Trophoblast cell (in vitro differentiated cells and primary cell): ENCODE measurements around the gene PIGV.
A peak's percentile ranks its signal among the peaks of the same experiment; 100 is the strongest.

ENCODE experiments used
- DNase-seq, 2 donors: peaks; one replicate each; pipeline ENCODE4 v3.0.0-alpha.2; 2016
- H2AFZ ChIP-seq: 2 replicates; pipeline ENCODE4 v1.6.1; 2013; ENCODE audit warnings: low read length, moderate library complexity, mild to moderate bottlenecking; ENCODE audit not compliant: insufficient read depth, poor library complexity
- H2AK5ac ChIP-seq: 2 replicates; pipeline ENCODE4 v1.6.1; 2013; ENCODE audit warnings: mild to moderate bottlenecking, low read length
- H2BK120ac ChIP-seq: 2 replicates; pipeline ENCODE4 v1.6.1; 2013; ENCODE audit warnings: low read length, mild to moderate bottlenecking, moderate library complexity; ENCODE audit not compliant: insufficient read depth, poor library complexity
- H2BK12ac ChIP-seq: 2 replicates; pipeline ENCODE4 v1.6.1; 2013; ENCODE audit warnings: mild to moderate bottlenecking, low read length, moderate library complexity
- H2BK5ac ChIP-seq: 2 replicates; pipeline ENCODE4 v1.6.1; 2013; ENCODE audit warnings: low read length, low read depth, moderate library complexity, mild to moderate bottlenecking; ENCODE audit not compliant: poor library complexity
- H3K14ac ChIP-seq: 2 replicates; pipeline ENCODE4 v1.6.1; 2013; ENCODE audit warnings: mild to moderate bottlenecking, low read length
- H3K18ac ChIP-seq: 2 replicates; pipeline ENCODE4 v1.6.1; 2013; ENCODE audit warnings: mild to moderate bottlenecking, low read length
- H3K23ac ChIP-seq: 2 replicates; pipeline ENCODE4 v1.6.1; 2013; ENCODE audit warnings: low read length
- H3K27ac ChIP-seq: 2 replicates; pipeline ENCODE4 v1.5.1; 2013; ENCODE audit warnings: low read depth, mild to moderate bottlenecking, inconsistent platforms, low read length, moderate library complexity
- H3K27me3 ChIP-seq: 2 replicates; pipeline ENCODE4 v1.6.1; 2013; ENCODE audit warnings: inconsistent platforms, mild to moderate bottlenecking, low read length, moderate library complexity; ENCODE audit not compliant: insufficient read depth
- H3K36me3 ChIP-seq, 2 experiments: 1 replicate in 1 of 2; 2 replicates in 1 of 2; pipeline ENCODE4 v1.6.1; 2013; ENCODE audit warnings: low read length in 2 of 2, mild to moderate bottlenecking in 2 of 2, moderate library complexity in 1 of 2; ENCODE audit not compliant: insufficient read depth in 2 of 2, control insufficient read depth in 1 of 2
- H3K4ac ChIP-seq: 2 replicates; pipeline ENCODE4 v1.6.1; 2013; ENCODE audit warnings: low read depth, mild to moderate bottlenecking, low read length, moderate library complexity
- H3K4me1 ChIP-seq, 2 experiments: 1 replicate in 1 of 2; 2 replicates in 1 of 2; pipeline ENCODE4 v1.6.1; 2013; ENCODE audit warnings: low read length in 2 of 2, mild to moderate bottlenecking in 2 of 2, moderate library complexity in 1 of 2; ENCODE audit not compliant: insufficient read depth in 2 of 2, control insufficient read depth in 1 of 2
- H3K4me2 ChIP-seq: 2 replicates; pipeline ENCODE4 v1.6.1; 2013; ENCODE audit warnings: inconsistent platforms, mild to moderate bottlenecking, low read length, moderate library complexity
- H3K4me3 ChIP-seq: 2 replicates; pipeline ENCODE4 v1.5.1; 2013; ENCODE audit warnings: mild to moderate bottlenecking, low read depth, low read length, inconsistent platforms
- H3K79me1 ChIP-seq: one replicate; pipeline ENCODE4 v1.6.1; 2013; ENCODE audit warnings: low read length
- H3K79me2 ChIP-seq: 2 replicates; pipeline ENCODE4 v1.6.1; 2013; ENCODE audit warnings: low read length, mild to moderate bottlenecking; ENCODE audit not compliant: control insufficient read depth, insufficient read depth, poor library complexity
- H3K9ac ChIP-seq: 2 replicates; pipeline ENCODE4 v1.6.1; 2013; ENCODE audit warnings: mild to moderate bottlenecking, low read length
- H3K9me3 ChIP-seq: 2 replicates; pipeline ENCODE4 v1.6.1; 2013; ENCODE audit warnings: low read depth, mild to moderate bottlenecking, control low read depth, inconsistent platforms, low read length; ENCODE audit not compliant: insufficient read depth
- H4K12ac ChIP-seq: 2 replicates; pipeline ENCODE4 v1.6.1; 2013; ENCODE audit warnings: low read depth, mild to moderate bottlenecking, low read length, moderate library complexity
- H4K8ac ChIP-seq: 2 replicates; pipeline ENCODE4 v1.6.1; 2013; ENCODE audit warnings: low read depth, mild to moderate bottlenecking, low read length, moderate library complexity
- H4K91ac ChIP-seq: one replicate; pipeline ENCODE4 v1.6.1; 2013; ENCODE audit warnings: low read depth, mild to moderate bottlenecking, low read length, moderate library complexity
- WGBS: extraction: QIAGEN DNeasy Blood & Tissue Kit; methylation state at CpG from one replicate; pipeline ENCODE4 v1.1.7; 2013; ENCODE audit warnings: missing lambda C conversion rate; ENCODE audit not compliant: insufficient read length, insufficient coverage; ENCODE audit errors: extremely low coverage; 5-methylcytosine and 5-hydroxymethylcytosine counted together

The PIGV gene

DNA sequence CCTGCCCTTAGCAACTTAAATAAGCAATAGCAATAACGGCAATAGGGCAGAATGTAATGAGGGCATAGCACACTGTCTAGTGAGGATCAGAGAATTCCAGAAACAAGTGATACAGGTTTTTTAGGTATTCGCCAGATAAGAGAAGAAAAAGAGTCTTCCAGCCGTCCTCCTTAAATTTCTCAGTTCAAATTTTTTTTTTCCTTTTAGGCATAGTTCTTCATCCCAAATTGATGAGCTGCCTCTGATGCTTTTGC is 1.8 kb downstream of the PIGV start:
- peaks cover 6% of the 10 kb centered on the region in 2 experiments for H3K36me3 ChIP-seq

DNA sequence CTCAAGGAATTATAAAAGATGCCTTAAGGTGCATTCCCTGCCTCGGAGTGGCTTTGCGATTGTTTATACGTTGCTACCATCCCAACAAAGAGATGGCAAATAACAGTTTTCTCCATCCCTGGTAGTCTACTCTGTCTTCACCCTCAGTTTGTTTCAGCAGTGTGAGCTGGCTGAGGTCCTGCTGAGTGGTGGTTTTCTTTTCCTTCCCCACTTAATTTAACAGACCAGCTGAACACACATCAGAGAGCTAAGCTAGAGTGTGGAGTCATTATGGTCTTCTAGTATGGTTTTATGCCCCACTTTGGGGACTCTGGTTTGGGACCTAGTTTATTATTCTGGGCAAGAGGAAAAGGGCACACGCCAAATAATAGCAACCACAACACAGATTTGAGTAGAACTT is 2.2 kb downstream of the PIGV start:
- WGBS = no CpG with 5 or more reads among the region's 4 CpGs
- Histone ChIP-seq H2BK12ac (no peak overlapping the region), H2BK120ac (no peak overlapping the region), H4K12ac (no peak overlapping the region), H4K91ac (no peak overlapping the region), H3K4me2 (no peak overlapping the region), H2AK5ac (no peak overlapping the region), H3K4me3 (no peak overlapping the region), H2AFZ (no peak overlapping the region), H4K8ac (no peak overlapping the region), H3K79me2 (peaks cover 9% of the 10 kb centered on the region), H3K14ac (no peak overlapping the region), H2BK5ac (no peak overlapping the region), H3K9me3 (no peaks in the 10 kb centered on the region), H3K36me3 (peaks cover 7 to 10% of the 10 kb centered on the region in 2 experiments), H3K4me1 (peaks cover 17 to 24% of the 10 kb centered on the region in 2 experiments), H3K9ac (no peak overlapping the region), H3K27ac (no peak overlapping the region), H3K23ac (no peak overlapping the region), H3K27me3 (no peaks in the 10 kb centered on the region), H3K79me1 (peaks cover 23% of the 10 kb centered on the region), H3K18ac (no peak overlapping the region), H3K4ac (no peak overlapping the region)
- peak in 1 of 2 donors; percentile 18 for DNase-seq

More for the DNA sequence above, 1.8 kb downstream of the PIGV start:
- Histone ChIP-seq H3K9ac (no peak overlapping the region), H3K14ac (no peak overlapping the region), H2BK5ac (no peak overlapping the region), H3K4me1 (peaks cover 19 to 26% of the 10 kb centered on the region in 2 experiments), H2AFZ (no peak overlapping the region), H3K23ac (no peak overlapping the region), H4K8ac (no peak overlapping the region), H3K18ac (no peak overlapping the region), H3K4me2 (no peak overlapping the region), H3K79me2 (peaks cover 9% of the 10 kb centered on the region), H3K4ac (no peak overlapping the region), H3K27me3 (no peaks in the 10 kb centered on the region), H2BK12ac (no peak overlapping the region), H3K79me1 (peaks cover 23% of the 10 kb centered on the region), H3K27ac (no peak overlapping the region), H2BK120ac (no peak overlapping the region), H2AK5ac (no peak overlapping the region), H4K12ac (no peak overlapping the region), H3K9me3 (no peaks in the 10 kb centered on the region), H3K4me3 (no peak overlapping the region), H4K91ac (no peak overlapping the region)
- no CpG with 5 or more reads among the region's 3 CpGs for WGBS
- DNase-seq = peak; percentile 65 to 93

- H3K9ac ChIP-seq = no peak overlapping the region
- H4K8ac ChIP-seq = no peak overlapping the region
- peaks cover 9% of the 10 kb centered on the region for H3K79me2 ChIP-seq
- no peak overlapping the region for H4K91ac ChIP-seq
- H2BK120ac ChIP-seq = no peak overlapping the region
- peaks cover 23% of the 10 kb centered on the region for H3K79me1 ChIP-seq
- H3K4ac ChIP-seq = no peak overlapping the region
- no peak overlapping the region for H2BK5ac ChIP-seq
- H3K36me3 ChIP-seq = peaks cover 9 to 12% of the 10 kb centered on the region in 2 experiments
- no peak overlapping the region for H2AK5ac ChIP-seq
- no peaks in the 10 kb centered on the region for H3K9me3 ChIP-seq
- no peak overlapping the region for H3K23ac ChIP-seq
- WGBS = no CpG with 5 or more reads among the region's 5 CpGs
- no peak overlapping the region for H2BK12ac ChIP-seq
- no peak overlapping the region for H3K18ac ChIP-seq
- H3K14ac ChIP-seq = no peak overlapping the region
- DNase-seq = no peak
- H3K27ac ChIP-seq = no peak overlapping the region
- no peak overlapping the region for H3K4me2 ChIP-seq
- H3K27me3 ChIP-seq = no peaks in the 10 kb centered on the region
- H3K4me1 ChIP-seq = peaks cover 17 to 22% of the 10 kb centered on the region in 2 experiments
- H4K12ac ChIP-seq = no peak overlapping the region
- no peak overlapping the region for H2AFZ ChIP-seq
- H3K4me3 ChIP-seq = no peak overlapping the region
Observed at GRCh38 chr1:26790551-26790953, 2.8 kb downstream of the PIGV start.

GRCh38 chr1:26791148-26791547 is 3.4 kb downstream of the PIGV start:
- no peak overlapping the region for H2AFZ ChIP-seq
- no peak overlapping the region for H2AK5ac ChIP-seq
- no peak overlapping the region for H3K14ac ChIP-seq
- H4K12ac ChIP-seq = no peak overlapping the region
- peaks cover 9% of the 10 kb centered on the region for H3K79me2 ChIP-seq
- H3K4me3 ChIP-seq = no peak overlapping the region
- H3K23ac ChIP-seq = no peak overlapping the region
- no peak overlapping the region for H3K18ac ChIP-seq
- H3K27me3 ChIP-seq = no peaks in the 10 kb centered on the region
- H3K4me2 ChIP-seq = no peak overlapping the region
- no peak overlapping the region for H4K8ac ChIP-seq
- no peak overlapping the region for H3K9ac ChIP-seq
- no peaks in the 10 kb centered on the region for H3K9me3 ChIP-seq
- H3K4me1 ChIP-seq = peaks cover 14 to 19% of the 10 kb centered on the region in 2 experiments
- H2BK5ac ChIP-seq = no peak overlapping the region
- no peak for DNase-seq
- H3K79me1 ChIP-seq = peaks cover 20% of the 10 kb centered on the region
- no peak overlapping the region for H2BK120ac ChIP-seq
- H4K91ac ChIP-seq = no peak overlapping the region
- no peak overlapping the region for H2BK12ac ChIP-seq
- WGBS = no CpG with 5 or more reads among the region's 6 CpGs
- no peak overlapping the region for H3K4ac ChIP-seq
- no peak overlapping the region for H3K27ac ChIP-seq
- peaks cover 9 to 12% of the 10 kb centered on the region in 2 experiments for H3K36me3 ChIP-seq
